VCaP (cell line): Measurements from ENCODE around the gene LAMB4.

ENCODE experiments used
- H3K27ac ChIP-seq: fragments of 450-650 bp; 2 replicates; pipeline ENCODE4 v1.5.1; 2017
- CTCF ChIP-seq: fragments of 450-650 bp; conservative IDR thresholded peaks from 2 replicates; pipeline ENCODE4 v1.5.1; 2017; ENCODE audit warnings: mild to moderate bottlenecking, moderate library complexity

Gene LAMB4

GRCh38 chr7:108001764-108002725, 128.1 kb downstream of the LAMB4 start:
- peak overlapping the region; percentile 95 for H3K27ac ChIP-seq
- TF ChIP-seq CTCF: no peak

- peak; percentile 29; the same call in 1 of the 2 replicates for TF ChIP-seq CTCF
- peak overlapping the region; percentile 95 for H3K27ac ChIP-seq
These were observed 129.0 kb downstream of the LAMB4 start for GRCh38 chr7:108000875-108001763.

GRCh38 chr7:107999779-108000560, 130.2 kb downstream of the LAMB4 start:
- TF ChIP-seq CTCF: no peak
- peak overlapping the region; percentile 95 for H3K27ac ChIP-seq

GRCh38 chr7:107998660-107999480, 131.3 kb downstream of the LAMB4 start:
- H3K27ac ChIP-seq: peak overlapping the region; percentile 95
- no peak for TF ChIP-seq CTCF

- peak overlapping the region; percentile 95 for H3K27ac ChIP-seq
- no peak for TF ChIP-seq CTCF
These were observed 132.0 kb downstream of the LAMB4 start for GRCh38 chr7:107998150-107998549.

GRCh38 chr7:107996072-107996882, 133.9 kb downstream of the LAMB4 start:
- peak overlapping the region; percentile 95 for H3K27ac ChIP-seq
- no peak for TF ChIP-seq CTCF
